HG02588 (cell line): ENCODE data around the gene HTT.

Experiments used
- ATAC-seq: cut with Tn5 transposase; IDR thresholded peaks from one replicate; pipeline ENCODE4 v1.9.1; 2021; ENCODE audit warnings: mild to moderate bottlenecking, moderate library complexity; ENCODE audit not compliant: unreplicated experiment

The HTT gene

DNA sequence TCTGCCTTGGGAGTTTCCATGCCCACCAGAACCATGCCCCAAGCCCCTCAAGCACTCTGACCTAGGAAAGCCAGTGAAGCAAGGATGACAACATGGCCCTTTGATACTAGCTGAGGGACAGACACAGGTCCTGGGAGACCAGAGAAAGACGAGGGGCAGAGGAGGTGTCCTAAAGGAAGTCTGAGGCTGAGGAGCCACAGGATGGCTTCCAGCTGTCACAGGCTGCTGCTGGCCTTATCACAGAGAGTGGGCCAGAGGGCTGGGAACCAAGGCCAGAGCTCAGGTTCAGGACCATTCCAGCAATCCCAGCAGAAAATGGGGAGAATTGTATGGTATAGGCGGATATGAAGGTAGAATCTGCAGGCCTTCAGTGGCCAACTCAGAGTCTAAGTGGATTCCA is 142.8 kb downstream of the HTT start:
- ATAC-seq: no peak

DNA sequence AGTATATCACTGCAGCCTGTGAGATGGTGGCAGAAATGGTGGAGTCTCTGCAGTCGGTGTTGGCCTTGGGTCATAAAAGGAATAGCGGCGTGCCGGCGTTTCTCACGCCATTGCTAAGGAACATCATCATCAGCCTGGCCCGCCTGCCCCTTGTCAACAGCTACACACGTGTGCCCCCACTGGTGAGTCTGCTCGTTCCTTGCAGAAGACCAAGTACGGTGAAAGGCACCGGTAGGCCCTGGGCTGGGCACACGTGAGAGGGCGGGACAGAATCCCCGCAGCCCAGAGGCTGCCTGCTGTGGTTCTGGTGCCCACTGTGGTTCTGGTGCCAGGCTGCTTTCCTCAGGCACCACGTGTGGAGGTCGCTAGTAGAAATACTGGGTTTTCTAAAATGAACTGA is 143.3 kb downstream of the HTT start:
- ATAC-seq: no peak

DNA sequence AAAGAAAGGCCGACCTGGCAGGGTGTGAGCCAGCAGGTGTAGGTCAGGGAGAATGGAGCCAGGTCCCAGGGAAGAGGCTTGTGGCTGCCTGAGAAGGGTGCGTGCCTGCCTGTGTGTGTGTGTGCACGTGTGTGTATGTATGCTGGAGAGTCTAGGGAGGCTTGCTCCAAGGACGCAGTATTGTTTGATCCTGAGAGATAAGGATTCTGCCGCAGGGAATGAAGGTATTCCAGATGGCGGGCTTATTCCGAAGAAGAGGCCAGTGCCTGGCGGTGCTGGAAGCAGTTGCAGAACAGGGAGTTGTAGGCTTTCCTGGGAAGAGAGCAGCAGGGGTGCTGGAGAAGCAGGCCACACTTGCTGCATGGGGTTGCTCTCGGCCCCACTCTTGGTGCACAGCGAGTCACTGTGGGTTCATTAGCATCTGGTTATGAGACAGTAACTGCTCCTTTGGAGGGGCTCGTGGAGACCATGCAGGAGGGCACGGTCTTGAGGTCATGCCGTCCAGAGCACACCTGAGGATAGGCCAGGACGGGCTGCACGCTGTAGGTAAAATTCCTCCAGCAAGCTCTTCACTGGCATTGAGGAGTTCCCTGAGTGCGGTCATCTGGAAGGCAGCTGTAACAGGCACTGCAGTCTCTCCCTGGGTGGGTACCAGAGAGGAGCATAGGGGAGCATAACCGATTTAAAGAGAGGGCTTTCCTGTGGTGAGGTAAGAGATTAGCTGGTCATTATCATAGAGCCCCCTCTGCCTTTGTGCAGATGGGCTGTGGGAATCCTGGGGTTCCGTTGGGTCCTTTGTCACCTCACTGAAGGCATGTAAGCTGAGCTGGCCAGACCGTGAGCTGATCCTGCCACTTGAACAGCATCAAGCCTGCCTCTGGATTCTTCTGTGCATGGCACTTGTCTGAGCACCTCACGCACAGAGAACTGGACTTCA is 144.6 kb downstream of the HTT start:
- no peak for ATAC-seq

DNA sequence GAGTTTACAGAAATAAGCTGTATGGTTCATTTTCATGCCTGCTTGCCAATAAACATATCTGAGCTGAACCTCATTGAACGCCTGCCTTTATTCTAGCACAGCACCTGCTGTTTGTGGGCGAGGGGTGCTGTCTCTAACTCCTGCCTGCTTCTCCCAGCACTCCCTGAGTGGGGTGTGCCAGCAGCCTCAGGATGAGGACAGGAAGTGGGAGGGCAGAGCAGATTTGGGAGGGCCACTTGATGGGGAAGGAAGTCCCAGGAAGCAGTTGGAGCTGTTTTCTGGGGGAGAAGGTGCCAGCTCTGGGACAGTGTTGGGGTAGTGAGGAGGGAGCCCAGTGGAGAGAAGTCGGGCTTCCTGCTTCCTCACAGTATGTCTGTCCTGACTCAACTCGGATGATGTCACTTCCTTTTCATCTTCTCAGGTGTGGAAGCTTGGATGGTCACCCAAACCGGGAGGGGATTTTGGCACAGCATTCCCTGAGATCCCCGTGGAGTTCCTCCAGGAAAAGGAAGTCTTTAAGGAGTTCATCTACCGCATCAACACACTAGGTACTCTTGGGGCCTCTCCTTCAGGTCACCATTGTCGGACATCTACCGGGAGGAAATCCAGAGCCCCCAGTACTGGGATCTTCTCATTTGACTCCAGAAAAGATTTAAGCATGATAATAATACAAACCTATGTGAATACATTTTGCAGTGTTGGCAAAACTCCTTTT is 145.4 kb downstream of the HTT start:
- no peak for ATAC-seq

DNA sequence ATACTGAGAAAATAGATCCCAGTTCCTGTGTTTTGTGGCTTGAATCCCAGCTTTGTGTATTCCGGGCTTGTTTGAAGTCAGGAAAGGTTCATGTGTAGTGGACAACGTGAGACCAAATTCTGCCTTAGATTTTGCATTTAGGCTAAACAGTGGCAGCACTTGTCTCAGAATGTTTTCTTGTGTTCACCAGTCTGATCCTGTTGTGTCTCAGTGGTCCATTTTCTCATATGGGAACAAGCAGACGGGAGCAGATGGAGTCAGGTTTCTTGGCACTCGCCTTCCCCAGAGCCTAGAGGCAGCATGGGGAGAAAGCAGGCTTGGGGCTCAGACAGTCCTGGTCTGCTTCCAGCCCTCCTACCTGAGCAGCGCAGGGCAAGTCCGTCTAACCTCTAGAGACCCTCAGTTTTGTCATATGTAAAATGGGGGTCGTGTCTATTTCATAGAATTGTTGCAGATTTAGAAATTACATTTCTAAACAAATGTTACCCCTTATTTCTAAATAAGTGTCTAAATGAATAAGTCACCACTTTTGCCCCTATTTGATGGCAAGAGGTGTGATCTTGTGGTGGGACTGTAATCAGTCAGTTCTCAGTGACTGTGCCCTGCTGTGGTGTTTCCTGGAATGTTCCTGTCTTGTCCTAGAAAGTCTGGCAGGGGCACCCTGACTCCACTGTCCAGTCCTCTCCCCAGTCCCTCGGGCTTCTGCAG is 146.1 kb downstream of the HTT start:
- ATAC-seq: no peak

DNA sequence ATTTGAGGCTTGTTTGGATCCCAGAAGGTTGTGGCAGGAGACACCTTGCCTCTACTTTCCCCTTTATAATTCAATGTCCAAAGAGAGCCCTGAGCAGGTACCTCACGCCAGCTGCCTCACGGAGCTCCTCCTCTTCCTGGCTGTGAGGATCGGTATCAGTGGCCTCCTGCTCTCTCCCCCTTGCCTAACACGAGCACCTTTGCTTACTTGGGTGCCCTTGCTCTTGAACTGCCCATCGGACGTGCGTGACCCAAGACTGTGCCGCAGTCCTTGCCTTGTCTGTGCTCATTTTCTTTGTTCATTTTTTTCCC is 146.7 kb downstream of the HTT start:
- ATAC-seq: no peak

DNA sequence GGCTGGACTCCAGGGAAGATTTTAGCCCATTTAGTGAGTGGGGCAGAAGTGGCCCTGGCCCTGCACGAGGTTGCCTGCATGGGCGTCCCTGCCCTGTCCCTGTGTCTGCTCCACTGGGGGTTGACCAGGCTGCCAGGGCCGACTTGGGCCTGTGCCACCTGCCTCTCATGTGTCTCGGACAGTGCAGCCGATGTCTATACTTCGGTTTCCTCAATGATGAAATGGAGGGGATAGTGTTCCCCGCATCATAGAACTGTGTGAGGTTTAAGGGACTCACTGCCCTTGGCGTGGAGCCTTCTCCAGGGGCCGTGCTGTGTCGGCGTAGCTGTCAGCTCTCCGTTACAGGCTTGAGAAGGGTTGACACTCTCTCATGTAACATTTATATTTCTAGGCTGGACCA is 147.5 kb downstream of the HTT start:
- ATAC-seq: no peak

DNA sequence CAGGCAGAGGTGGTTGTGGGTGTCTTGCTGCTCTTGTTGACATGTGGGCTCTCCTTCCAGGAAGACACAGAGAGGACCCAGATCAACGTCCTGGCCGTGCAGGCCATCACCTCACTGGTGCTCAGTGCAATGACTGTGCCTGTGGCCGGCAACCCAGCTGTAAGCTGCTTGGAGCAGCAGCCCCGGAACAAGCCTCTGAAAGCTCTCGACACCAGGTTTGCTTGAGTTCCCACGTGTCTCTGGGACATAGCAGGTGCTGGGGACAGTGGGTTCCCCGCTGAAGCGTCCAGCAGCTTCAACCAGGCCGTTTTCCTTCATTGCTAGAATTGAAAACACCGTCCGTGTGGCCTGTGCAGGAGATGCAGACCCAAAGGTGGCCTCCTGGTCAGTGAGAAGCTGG is 148.9 kb downstream of the HTT start:
- ATAC-seq: no peak

DNA sequence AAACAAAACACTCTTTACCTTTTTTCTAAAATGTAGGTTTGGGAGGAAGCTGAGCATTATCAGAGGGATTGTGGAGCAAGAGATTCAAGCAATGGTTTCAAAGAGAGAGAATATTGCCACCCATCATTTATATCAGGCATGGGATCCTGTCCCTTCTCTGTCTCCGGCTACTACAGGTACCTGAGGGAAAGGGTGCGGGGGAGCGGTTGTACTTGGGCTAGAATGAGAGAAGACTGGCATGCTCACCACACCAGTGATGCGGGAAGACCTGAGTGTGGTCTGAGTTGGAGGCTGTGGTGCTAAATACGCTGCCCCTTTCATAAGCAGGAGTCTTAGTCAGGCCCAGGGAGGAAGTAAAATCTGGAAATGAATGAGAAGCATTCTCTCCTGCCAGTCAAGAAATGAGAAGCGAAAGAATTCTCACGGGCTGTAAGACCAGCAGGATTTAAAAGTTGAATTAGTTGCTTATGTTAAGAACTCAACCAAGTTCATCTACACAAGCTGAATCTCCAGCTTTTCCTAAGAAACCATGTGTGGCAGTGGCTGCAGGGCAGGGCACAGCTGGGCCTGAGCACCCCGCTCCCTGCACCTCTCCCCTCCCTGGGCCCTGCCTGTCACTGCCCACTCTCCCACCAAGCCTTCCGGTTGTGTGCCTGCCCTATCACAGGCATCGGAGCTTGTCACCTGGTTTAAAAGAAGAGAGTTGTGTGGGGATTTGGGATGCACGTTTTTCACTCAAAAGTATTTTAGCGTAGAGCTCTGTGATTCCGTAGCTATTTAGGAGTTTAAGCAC is 149.7 kb downstream of the HTT start:
- ATAC-seq: no peak

DNA sequence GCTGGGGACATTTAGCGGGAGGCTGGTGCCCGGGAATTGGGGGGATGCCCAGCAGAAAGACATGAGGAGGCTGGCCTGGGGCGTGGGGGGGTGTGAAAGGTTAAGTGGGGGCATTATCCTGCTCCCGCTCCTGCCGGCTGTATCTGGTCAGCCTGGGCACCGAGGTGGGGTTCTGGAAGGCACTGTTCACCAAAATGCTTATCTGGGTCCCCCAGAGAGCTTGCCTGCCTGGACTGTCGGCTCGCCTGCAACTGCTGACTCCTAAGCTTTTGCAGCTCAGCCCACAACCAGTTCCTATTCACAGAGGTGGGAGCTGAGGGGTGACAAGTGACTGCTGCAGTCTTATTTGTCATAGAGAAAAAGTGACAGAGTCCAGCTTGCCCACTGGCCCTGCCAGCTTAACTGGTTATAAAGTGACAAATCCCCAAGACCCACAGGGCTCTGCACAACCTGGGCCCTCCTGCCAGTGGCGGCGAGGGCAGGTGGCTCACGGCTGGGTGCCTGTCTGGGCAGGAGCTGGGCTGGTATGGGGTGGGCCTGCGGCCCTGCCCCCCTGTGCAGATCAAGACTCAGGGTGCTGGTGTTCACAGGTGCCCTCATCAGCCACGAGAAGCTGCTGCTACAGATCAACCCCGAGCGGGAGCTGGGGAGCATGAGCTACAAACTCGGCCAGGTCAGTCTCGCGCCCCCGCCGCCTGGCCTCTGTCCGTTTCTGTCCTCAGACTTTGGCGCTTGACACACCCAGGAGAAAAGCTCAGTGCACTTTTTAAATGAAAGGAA is 150.8 kb downstream of the HTT start:
- no peak for ATAC-seq

DNA sequence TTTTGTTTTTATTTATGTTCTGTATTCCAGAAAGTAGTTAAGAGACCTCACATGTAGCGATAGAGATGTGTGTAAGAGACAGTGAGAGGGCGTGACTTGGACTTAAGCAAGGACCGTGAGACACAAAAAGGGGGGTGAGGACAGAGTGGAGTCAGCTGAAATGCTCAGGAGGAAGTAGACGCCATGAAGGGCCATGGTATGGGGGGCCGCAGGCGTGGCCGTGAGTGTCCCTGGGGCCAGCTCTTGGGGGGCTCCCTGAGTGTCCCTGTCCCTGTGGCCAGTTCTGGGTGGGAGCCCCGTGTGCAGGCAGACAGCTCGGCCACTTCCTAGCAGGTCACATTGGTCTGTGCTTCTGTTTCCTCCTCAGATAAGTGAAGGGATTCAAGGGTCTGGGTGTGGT is 151.5 kb downstream of the HTT start:
- ATAC-seq: no peak

DNA sequence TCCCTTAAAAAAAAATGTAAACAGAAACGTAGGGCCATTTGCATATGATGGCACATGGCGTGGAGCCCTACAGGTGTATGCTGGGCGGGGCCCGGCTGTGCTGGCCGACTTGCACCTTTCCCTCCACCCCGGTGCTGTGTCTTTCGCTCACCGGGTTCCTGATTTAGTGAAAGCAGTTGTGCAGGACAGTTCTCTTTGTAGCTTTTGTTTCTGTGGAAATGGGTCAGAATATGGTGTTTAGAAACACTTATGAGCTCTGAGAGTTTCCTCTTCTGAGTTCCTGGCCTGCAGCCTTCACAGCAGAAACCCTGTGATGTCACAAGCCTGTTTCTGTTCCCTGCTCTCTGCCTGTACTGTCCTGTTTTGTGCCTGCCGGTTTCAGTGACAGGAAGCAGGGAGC is 152.0 kb downstream of the HTT start:
- no peak for ATAC-seq

DNA sequence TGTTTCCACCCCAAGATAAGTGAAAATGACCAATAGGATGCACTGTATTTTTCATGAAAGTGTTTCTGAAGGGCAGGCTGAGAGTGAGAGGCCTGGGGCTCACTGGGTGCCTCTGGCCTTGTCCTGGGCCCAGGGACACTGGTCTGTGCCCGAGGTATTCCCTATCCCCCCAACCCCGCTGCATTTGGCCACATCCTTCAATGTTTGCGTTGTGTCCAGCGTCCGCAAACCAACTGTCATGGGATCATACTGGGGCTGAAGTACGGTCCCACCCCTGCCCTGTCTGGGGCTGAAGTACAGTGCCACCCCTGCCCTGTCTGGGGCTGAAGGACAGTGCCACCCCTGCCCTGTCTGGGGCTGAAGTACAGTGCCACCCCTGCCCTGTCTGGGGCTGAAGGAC is 152.5 kb downstream of the HTT start:
- no peak for ATAC-seq

DNA sequence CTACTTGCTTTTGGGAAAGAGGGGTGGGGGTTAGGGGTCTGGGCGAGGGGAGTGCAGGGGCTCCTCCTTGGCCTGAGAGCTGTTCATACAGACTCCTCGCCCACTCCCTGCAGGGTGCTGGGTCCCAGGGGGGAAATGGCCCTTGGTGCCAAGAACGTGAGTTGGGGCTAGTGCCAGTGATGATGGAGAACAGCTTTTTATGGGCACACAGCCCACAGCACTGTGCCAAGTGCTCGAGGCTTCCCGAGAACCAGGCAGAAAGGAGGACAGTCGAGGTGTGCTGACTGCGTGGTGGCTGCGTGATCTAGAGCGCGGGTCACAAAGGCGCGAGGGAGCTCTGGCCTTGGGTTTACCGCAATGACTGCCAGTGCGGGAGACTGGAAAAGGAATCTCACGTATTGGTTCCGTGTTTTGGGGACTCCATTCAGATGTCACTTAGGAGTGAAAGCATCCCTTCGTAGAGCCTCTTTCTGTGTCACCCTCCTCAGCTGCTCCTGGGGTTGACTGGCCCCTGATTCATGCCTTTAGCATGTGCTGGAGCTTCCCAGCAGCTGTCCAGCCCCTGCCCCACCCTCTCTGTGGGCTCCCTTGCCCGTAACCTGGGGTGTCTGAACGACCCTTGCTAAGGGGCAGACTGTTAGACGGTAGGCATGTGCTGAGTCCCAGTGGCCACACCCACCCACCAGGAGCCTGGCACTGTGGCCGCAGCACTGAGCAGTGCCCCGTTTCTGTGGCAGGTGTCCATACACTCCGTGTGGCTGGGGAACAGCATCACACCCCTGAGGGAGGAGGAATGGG is 153.6 kb downstream of the HTT start:
- no peak for ATAC-seq

DNA sequence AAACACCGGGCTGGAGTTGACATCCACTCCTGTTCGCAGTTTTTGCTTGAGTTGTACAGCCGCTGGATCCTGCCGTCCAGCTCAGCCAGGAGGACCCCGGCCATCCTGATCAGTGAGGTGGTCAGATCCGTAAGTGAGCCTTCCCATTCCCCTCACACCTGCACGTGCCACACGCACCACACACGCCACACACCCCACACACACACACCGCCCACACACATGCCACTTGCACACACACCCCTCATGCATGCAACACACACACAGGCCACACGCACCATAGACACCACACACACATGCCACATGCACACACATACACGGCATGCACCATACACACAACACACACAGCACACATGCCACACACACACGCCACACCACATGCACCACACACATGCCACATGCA is 154.4 kb downstream of the HTT start:
- no peak for ATAC-seq

DNA sequence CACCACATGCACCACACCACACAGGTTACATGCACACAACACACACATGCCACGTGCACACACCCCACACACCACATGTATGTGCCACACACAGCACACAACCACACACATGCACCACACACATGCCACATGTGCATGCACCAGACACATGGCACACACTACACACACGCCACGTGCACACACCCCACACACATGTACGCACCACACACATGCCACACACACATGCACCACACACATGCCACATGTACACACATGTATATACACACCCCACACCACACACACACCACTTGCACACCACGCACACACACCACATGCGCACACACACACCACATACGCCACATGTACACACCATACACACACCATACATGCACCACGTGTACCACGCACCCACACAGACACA is 154.8 kb downstream of the HTT start:
- no peak for ATAC-seq

DNA sequence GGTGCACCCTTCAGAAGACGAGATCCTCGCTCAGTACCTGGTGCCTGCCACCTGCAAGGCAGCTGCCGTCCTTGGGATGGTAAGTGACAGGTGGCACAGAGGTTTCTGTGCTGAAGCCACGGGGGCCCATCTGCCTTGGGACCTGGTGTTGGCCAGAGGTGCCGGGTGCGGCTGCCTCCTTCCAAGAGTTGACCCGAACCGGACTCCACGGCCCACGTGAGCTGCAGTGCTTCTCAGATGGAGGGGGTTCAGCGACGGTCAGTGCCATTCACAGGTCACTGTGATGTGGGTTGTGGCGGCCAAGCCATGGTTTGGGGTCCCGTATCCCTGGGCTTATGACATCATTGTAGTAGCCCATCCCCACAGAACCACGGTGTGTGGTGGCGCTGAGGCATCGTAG is 155.5 kb downstream of the HTT start:
- ATAC-seq: no peak

DNA sequence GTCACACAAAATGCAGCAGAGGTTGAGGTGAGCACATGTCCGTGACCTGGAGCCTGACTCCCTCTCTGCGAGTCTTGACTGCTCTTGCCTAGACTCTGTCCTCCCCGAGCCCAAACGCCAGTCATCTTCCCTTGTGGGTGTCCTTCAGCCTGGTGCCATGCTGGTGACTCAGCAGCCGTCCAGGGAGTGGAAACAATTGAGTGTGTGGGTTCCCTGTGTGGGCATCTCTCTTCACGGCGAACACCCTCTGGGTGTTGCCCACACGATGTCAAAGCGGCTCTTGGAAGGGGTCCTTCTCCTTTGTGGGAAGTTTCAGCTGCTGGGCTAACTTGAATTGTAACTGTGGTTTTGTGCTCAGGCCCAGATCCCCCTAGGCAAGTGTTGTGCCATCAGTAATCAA is 157.0 kb downstream of the HTT start:
- no peak for ATAC-seq

DNA sequence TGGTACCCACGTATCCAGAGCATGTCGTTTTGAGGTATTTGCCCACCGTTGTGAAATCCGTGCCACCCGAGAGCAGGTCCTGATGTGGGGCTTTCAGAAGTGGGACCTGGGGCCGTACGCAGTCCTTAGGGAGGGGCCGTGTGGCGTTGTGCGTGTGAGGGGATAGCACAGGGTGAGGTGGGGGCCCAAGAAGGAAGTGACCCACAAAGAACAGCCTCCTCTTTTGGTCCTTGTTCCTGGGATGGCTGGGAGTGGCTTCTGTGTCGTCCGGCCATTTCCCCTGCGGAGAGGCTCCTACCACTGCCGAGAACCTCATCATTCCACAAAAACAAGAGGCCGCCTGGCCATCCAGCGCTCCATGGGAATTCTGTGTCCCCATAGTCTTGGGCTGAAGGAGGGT is 157.5 kb downstream of the HTT start:
- no peak for ATAC-seq

DNA sequence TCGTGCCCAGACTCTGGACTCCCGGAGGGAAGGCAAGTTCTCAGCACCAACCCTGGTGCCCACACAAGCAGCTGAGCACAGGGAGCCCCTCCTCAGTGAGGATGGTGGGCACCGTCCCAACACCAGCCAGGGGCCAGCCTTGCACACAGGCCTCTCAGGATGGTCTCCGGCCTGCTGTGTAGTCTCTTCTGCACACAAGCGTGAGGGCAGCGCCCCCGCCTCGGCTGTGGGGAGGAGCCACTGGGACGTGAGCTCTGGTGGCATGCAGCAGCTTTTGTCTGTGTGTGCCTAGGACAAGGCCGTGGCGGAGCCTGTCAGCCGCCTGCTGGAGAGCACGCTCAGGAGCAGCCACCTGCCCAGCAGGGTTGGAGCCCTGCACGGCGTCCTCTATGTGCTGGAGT is 158.4 kb downstream of the HTT start:
- ATAC-seq: no peak
